PC-9 (cell line): ENCODE data around the gene MPPED2. TPM values are rescaled to one million over a fixed set of nuclear protein-coding genes. Genes with fewer than 3 reads are reported as not detected.

Source experiments
- BruUV-seq: library from RNA; stranded (reverse); fragments of 400-500 nt; replicated peaks from 2 replicates; lab custom pipeline; 2021; lab: Mats Ljungman, UMichigan
- CTCF ChIA-PET: fragments of 300-600 bp; sonication (Branson Sonifier 250); formaldehyde crosslinking; loops from one replicate; lab custom pipeline; 2022; ENCODE audit warnings: antibody characterized with exemption; lab: Charles Lee
- POLR2A ChIA-PET: fragments of 300-600 bp; sonication (Branson Sonifier 250); formaldehyde crosslinking; loops from one replicate; lab custom pipeline; 2022; ENCODE audit warnings: antibody characterized with exemption; ENCODE audit not compliant: unreplicated experiment; lab: Charles Lee
- DNase-seq, 2 experiments: peaks; one replicate each; pipeline versions ENCODE4 v3.0.0 to v3.0.0-alpha.2; 2015 to 2022; ENCODE audit warnings: mixed read lengths in 1 of 2
- H2AFZ ChIP-seq: fragments of 200-600 bp; sonication (generic); 2 replicates; pipeline ENCODE4 v1.8.1; 2017; ENCODE audit warnings: antibody characterized with exemption
- H3F3A ChIP-seq: fragments of 200-600 bp; sonication (generic); 2 replicates; pipeline ENCODE4 v1.8.1; 2017; ENCODE audit warnings: antibody characterized with exemption, mild to moderate bottlenecking, low read depth; ENCODE audit not compliant: insufficient read depth
- H3K27ac ChIP-seq: fragments of 200-600 bp; sonication (generic); 2 replicates; pipeline ENCODE4 v1.6.1; 2016; ENCODE audit warnings: mixed run types
- H3K27me3 ChIP-seq: fragments of 200-600 bp; sonication (generic); 2 replicates; pipeline ENCODE4 v1.6.1; 2016; ENCODE audit warnings: low read depth, mixed run types; ENCODE audit not compliant: insufficient read depth
- H3K36me3 ChIP-seq: fragments of 200-600 bp; sonication (generic); 2 replicates; pipeline ENCODE4 v1.6.1; 2016; ENCODE audit warnings: low read depth, mixed run types
- H3K4me1 ChIP-seq: fragments of 200-600 bp; sonication (generic); replicated peaks from 2 replicates; pipeline ENCODE4 v1.6.1; 2016; ENCODE audit warnings: mixed run types; ENCODE audit not compliant: insufficient read depth
- H3K4me2 ChIP-seq: fragments of 200-600 bp; sonication (generic); 2 replicates; pipeline ENCODE4 v1.6.1; 2017; ENCODE audit warnings: mixed run types
- H3K4me3 ChIP-seq: fragments of 200-600 bp; sonication (generic); 2 replicates; pipeline ENCODE4 v1.6.1; 2016; ENCODE audit warnings: mixed run types
- H3K79me2 ChIP-seq: fragments of 200-600 bp; sonication (generic); 2 replicates; pipeline ENCODE4 v1.6.1; 2017; ENCODE audit warnings: low read depth, mixed run types
- H3K9me2 ChIP-seq: fragments of 200-600 bp; sonication (generic); 2 replicates; pipeline ENCODE4 v1.8.1; 2017; ENCODE audit warnings: mild to moderate bottlenecking; ENCODE audit not compliant: insufficient read depth
- H3K9me3 ChIP-seq: fragments of 200-600 bp; sonication (generic); 2 replicates; pipeline ENCODE4 v1.8.1; 2016; ENCODE audit warnings: low read depth; ENCODE audit not compliant: insufficient read depth
- H4K20me1 ChIP-seq: fragments of 200-600 bp; sonication (generic); 2 replicates; pipeline ENCODE4 v1.8.1; 2017; ENCODE audit not compliant: insufficient read depth
- CTCF ChIP-seq: fragments of 200-600 bp; sonication (generic); conservative IDR thresholded peaks from 2 replicates; pipeline ENCODE4 v1.6.1; 2017; ENCODE audit warnings: mixed run types, antibody characterized with exemption, mild to moderate bottlenecking, moderate library complexity
- EZH2 ChIP-seq: fragments of 200-600 bp; sonication (generic); IDR thresholded peaks from 2 replicates; pipeline ENCODE4 v1.8.0; 2017; ENCODE audit warnings: antibody characterized with exemption, low read depth
- intact Hi-C: fragments of 100-400 bp; cut with micrococcal nuclease; formaldehyde crosslinking; loops from one replicate; pipeline ENCODE4 v1.10.0; 2022; ENCODE audit not compliant: unreplicated experiment
- total RNA-seq: library from RNA; stranded (reverse); gene quantifications from 2 replicates; pipeline ENCODE4 v1.2.3, GENCODE V29; 2021

The MPPED2 gene
- total RNA-seq, 1 experiment from 2014 or later, result not detected

DNA sequence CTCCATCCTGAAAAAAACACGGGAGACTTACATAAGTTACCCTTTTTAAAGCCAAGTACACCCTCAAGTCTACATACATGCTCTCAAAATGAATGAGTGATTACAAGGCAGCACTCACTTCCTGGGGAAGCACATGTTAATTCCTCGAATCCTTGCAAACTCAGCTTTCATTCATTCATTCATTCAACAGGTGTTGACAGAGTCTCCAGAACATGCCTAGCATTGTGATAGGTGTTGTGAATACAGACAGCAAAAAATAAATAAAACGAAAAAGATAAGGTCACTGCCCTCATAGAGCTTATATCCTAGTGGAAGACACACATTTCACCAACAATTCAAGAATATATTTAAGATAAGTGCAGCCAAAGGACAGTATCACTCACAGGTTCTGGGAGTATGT, 19.7 kb downstream of the MPPED2 start:
- no peak overlapping the region for H3K27ac ChIP-seq
- BruUV-seq, result no TSS peak
- no peak overlapping the region for H3K4me3 ChIP-seq
- CTCF ChIA-PET, result no interaction called here
- DNase-seq, result no peak
- no peak overlapping the region for H2AFZ ChIP-seq
- no peaks in the 10 kb centered on the region for H3K36me3 ChIP-seq
- H3K9me2 ChIP-seq, result no peaks in the 10 kb centered on the region
- 0 out of 2 replicates have a peak, but pooled peaks cover 4% of the 10 kb centered on the region for H3K27me3 ChIP-seq
- no peaks in the 10 kb centered on the region for H3K9me3 ChIP-seq
- no peak overlapping the region for H3K4me2 ChIP-seq
- POLR2A ChIA-PET, result no interaction called here
- no peaks in the 10 kb centered on the region for H3K79me2 ChIP-seq
- TF ChIP-seq EZH2 (no peak), CTCF (no peak)
- no peaks in the 10 kb centered on the region for H3F3A ChIP-seq
- H3K4me1 ChIP-seq, result no peaks in the 10 kb centered on the region
- no peaks in the 10 kb centered on the region for H4K20me1 ChIP-seq
- intact Hi-C loops, result no loop called here

GRCh38 chr11:30565027-30565426, 21.1 kb downstream of the MPPED2 start:
- intact Hi-C loops, result no loop called here
- CTCF ChIA-PET, result no interaction called here

DNA sequence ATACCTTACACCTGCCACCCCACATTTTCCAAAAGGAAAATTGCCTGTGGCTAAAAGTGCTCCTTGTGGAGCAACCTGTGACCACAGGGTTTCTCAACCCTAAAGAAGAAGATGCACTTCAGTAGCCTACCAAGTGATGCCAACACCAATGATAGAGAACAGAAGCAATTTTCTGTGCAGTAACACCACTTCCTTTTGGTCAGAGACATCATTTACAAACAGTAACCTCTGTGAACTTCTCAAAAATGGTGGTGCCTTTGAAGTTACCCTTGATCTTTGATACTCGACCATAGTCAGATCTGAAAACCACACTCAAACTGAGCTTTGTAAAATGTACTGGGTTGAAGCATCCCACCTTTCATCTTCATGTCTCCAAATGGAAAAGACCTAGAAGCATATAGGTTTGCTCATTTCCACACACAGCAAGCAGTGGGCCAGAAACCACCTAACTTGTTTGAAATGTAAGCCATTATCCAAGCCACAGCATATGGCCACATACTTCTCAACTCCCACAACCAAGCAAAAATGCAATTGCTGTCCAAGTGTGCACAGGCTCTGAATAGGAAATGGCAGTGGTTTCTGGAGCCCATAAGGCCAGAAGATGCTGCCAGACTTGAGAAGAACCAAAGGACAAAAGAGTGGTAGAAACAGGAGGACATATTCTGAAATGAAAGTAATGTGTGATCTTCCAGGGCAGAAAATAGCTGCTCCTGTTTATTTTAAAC, 24.3 kb downstream of the MPPED2 start:
- intact Hi-C loops, result no loop called here

More at GRCh38 chr11:30565027-30565426, 21.1 kb downstream of the MPPED2 start:
- H3K9me2 ChIP-seq, result no peaks in the 10 kb centered on the region
- TF ChIP-seq EZH2, result no peak
- TF ChIP-seq CTCF, result no peak
- no peak overlapping the region for H3K4me2 ChIP-seq
- POLR2A ChIA-PET, result no interaction called here
- no peak overlapping the region for H3K4me3 ChIP-seq
- no peaks in the 10 kb centered on the region for H3F3A ChIP-seq
- no peaks in the 10 kb centered on the region for H3K9me3 ChIP-seq
- no peaks in the 10 kb centered on the region for H4K20me1 ChIP-seq
- no peaks in the 10 kb centered on the region for H3K79me2 ChIP-seq
- H3K4me1 ChIP-seq, result no peaks in the 10 kb centered on the region
- no TSS peak for BruUV-seq
- no peak overlapping the region for H2AFZ ChIP-seq
- no peak overlapping the region for H3K27ac ChIP-seq
- H3K27me3 ChIP-seq, result 0 out of 2 replicates have a peak, but pooled peaks cover 4% of the 10 kb centered on the region
- no peaks in the 10 kb centered on the region for H3K36me3 ChIP-seq
- DNase-seq, result no peak

More for the DNA sequence above, 24.3 kb downstream of the MPPED2 start:
- no peaks in the 10 kb centered on the region for H3K9me3 ChIP-seq
- H3K36me3 ChIP-seq, result no peaks in the 10 kb centered on the region
- H3K27ac ChIP-seq, result no peak overlapping the region
- no peak for DNase-seq
- POLR2A ChIA-PET, result no interaction called here
- H3F3A ChIP-seq, result no peaks in the 10 kb centered on the region
- no peak overlapping the region for H2AFZ ChIP-seq
- no peaks in the 10 kb centered on the region for H3K4me1 ChIP-seq
- no peak for TF ChIP-seq CTCF
- no peak for TF ChIP-seq EZH2
- CTCF ChIA-PET, result no interaction called here
- H3K27me3 ChIP-seq, result no peaks in the 10 kb centered on the region
- no peaks in the 10 kb centered on the region for H4K20me1 ChIP-seq
- H3K4me3 ChIP-seq, result no peak overlapping the region
- no peaks in the 10 kb centered on the region for H3K79me2 ChIP-seq
- no TSS peak for BruUV-seq
- no peaks in the 10 kb centered on the region for H3K9me2 ChIP-seq
- H3K4me2 ChIP-seq, result no peak overlapping the region
